A549 (cell line): ENCODE results near the gene OR2S2.

Source experiments
- FOXS1 ChIP-seq: fragments of 250-450 bp; sonication (Bioruptor Pico); IDR thresholded peaks from 2 replicates; pipeline ENCODE4 v1.5.0; 2020; ENCODE audit warnings: mild to moderate bottlenecking, moderate library complexity
- GATA3 ChIP-seq: IDR thresholded peaks from 2 replicates; pipeline ENCODE4 v1.6.1; 2012; ENCODE audit warnings: borderline replicate concordance
- MYC ChIP-seq: IDR thresholded peaks from 2 replicates; pipeline ENCODE4 v1.6.1; 2012; ENCODE audit warnings: mild to moderate bottlenecking, inconsistent platforms, low read length, improper control_type of control experiment, borderline replicate concordance
- NPAS2 ChIP-seq: fragments of 250-450 bp; sonication (Bioruptor Pico); IDR thresholded peaks from 2 replicates; pipeline ENCODE4 v1.8.0; 2022; ENCODE audit warnings: mild to moderate bottlenecking, moderate library complexity, borderline replicate concordance
- PHF8 ChIP-seq: fragments of 200-600 bp; sonication (generic); IDR thresholded peaks from 2 replicates; pipeline ENCODE4 v1.6.1; 2016; ENCODE audit warnings: low read depth, mild to moderate bottlenecking, antibody characterized with exemption, moderate library complexity, borderline replicate concordance

DNA sequence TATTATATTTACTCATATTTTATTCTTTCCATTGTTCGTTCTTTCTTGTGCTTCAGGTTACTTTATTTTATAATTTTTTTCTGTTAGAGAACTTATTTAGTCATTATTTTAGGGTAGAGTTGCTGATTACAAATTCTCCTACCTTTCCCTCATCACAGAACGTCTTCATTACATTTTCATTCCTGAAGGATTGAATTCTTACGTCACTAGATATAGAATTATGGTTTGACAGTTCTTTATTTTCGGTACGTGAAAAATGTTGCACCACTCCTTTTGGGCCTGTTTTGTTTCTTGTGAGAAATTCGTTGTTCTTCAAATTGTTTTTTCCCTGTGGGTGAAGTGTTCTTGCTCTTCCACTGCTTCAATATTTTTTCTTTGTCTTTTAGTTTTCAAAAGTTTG, 20.8 kb upstream of the OR2S2 start:
- TF ChIP-seq NPAS2 (CRISPR knock-in tag) (no peak), GATA3 (no peak), MYC (no peak), PHF8 (no peak), FOXS1 (CRISPR knock-in tag) (no peak)
